Activated CD4-positive, alpha-beta T cell treated with anti-CD3 and anti-CD28 coated beads for 36 hours (primary cell): ENCODE results near the gene PCBP4. TPM values are rescaled to one million over a fixed set of nuclear protein-coding genes. Genes with fewer than 3 reads are reported as not detected.

Experiments
- ATAC-seq: fragments of 200-7000 bp; cut with Tn5 transposase; one replicate; pipeline ENCODE4 v1.10.0; 2021; ENCODE audit warnings: mild to moderate bottlenecking, moderate library complexity
- CTCF ChIA-PET: fragments of 350-600 bp; sonication (Branson Sonifier 250); formaldehyde crosslinking; loops from one replicate; lab custom pipeline; 2021; ENCODE audit warnings: antibody characterized with exemption; lab: Charles Lee
- POLR2A ChIA-PET: fragments of 350-600 bp; sonication (Branson Sonifier 250); formaldehyde crosslinking; loops from one replicate; lab custom pipeline; 2021; ENCODE audit warnings: antibody characterized with exemption, inconsistent platforms; lab: Charles Lee
- DNase-seq: peaks from one replicate; pipeline ENCODE4 v3.0.0-alpha.2; 2020
- H3K27ac Mint-ChIP-seq: one replicate; pipeline ENCODE4 v1.8.0; 2021; ENCODE audit warnings: mixed read lengths
- H3K27me3 Mint-ChIP-seq: one replicate; pipeline ENCODE4 v1.8.0; 2021; ENCODE audit warnings: mixed read lengths
- H3K36me3 Mint-ChIP-seq: one replicate; pipeline ENCODE4 v1.8.0; 2021; ENCODE audit warnings: low read depth, mixed read lengths
- H3K4me1 Mint-ChIP-seq: one replicate; pipeline ENCODE4 v1.8.0; 2021; ENCODE audit warnings: mixed read lengths
- H3K4me3 Mint-ChIP-seq: one replicate; pipeline ENCODE4 v1.8.0; 2021; ENCODE audit warnings: mild to moderate bottlenecking, moderate library complexity, mixed read lengths
- H3K9me3 Mint-ChIP-seq: one replicate; pipeline ENCODE4 v1.8.0; 2021; ENCODE audit warnings: low read depth, mixed read lengths
- intact Hi-C, 2 experiments: fragments of 100-400 bp; cut with DNase I in 1 of 2; cut with micrococcal nuclease in 1 of 2; formaldehyde crosslinking; loops; one replicate each; pipeline versions ENCODE4 v1.14.2 to v1.15.1; 2022 to 2024; cut with DNase I, micrococcal nuclease
- total RNA-seq, 2 experiments: library from RNA; stranded (reverse); gene quantifications; one replicate each; pipeline ENCODE4 v1.2.3, GENCODE V29; 2021

PCBP4 gene
- total RNA-seq, 2 experiments from 2014 or later: 12.5 to 13.6 TPM

- Mint-ChIP-seq H3K27ac (no peak within 1 kb of the TSS), H3K9me3 (no peaks in the 10 kb centered on the region), H3K27me3 (peaks cover 22% of the 10 kb centered on the region), H3K4me3 (no peak within 1 kb of the TSS), H3K4me1 (peaks cover 4% of the 10 kb centered on the region), H3K36me3 (peaks cover 1% of the 10 kb centered on the region)
- intact Hi-C loops: no loop called here
- ATAC-seq (no peak), DNase-seq (no peak)
- ChIA-PET CTCF (interaction anchor here (1.0 to 1.5 kb wide), 3 partner anchors 10 to 19 kb away, joined by 4 to 5 read pairs (median 5); partner anchors contain the start of genes ABHD14B and PARP3), POLR2A (no interaction called here)
These were observed 11.9 kb downstream of the PCBP4 start, which contains the start of gene GPR62 for GRCh38 chr3:51955175-51955892. GPR62 (plus strand) TSS chr3:51955381; CDS start chr3:51955653, 272 bp downstream.

GRCh38 chr3:51954713-51955112 is 12.5 kb downstream of the PCBP4 start:
- no peak for DNase-seq
- peaks cover 4% of the 10 kb centered on the region for H3K4me1 Mint-ChIP-seq
- H3K27me3 Mint-ChIP-seq: peaks cover 22% of the 10 kb centered on the region
- no peak overlapping the region for H3K4me3 Mint-ChIP-seq
- CTCF ChIA-PET: interaction anchor here (0.5 to 1.5 kb wide), 5 partner anchors 9 to 198 kb away, joined by 3 to 5 read pairs (median 4); partner anchors contain the start of genes ABHD14B and PARP3
- intact Hi-C loops: no loop called here
- no peak for ATAC-seq
- peaks cover 1% of the 10 kb centered on the region for H3K36me3 Mint-ChIP-seq
- H3K27ac Mint-ChIP-seq: no peak overlapping the region
- H3K9me3 Mint-ChIP-seq: no peaks in the 10 kb centered on the region
- POLR2A ChIA-PET: interaction anchor here (0.6 kb wide), 1 partner anchor 121 kb away, joined by 3 read pairs; no protein-coding TSS in a partner anchor

- H3K27ac Mint-ChIP-seq: no peak overlapping the region
- ATAC-seq: no peak
- no peak overlapping the region for H3K4me3 Mint-ChIP-seq
- ChIA-PET CTCF (interaction anchor here (1.0 to 1.5 kb wide), 4 partner anchors 9 to 20 kb away, joined by 3 to 5 read pairs (median 4); partner anchors contain the start of genes ABHD14B and PARP3), POLR2A (interaction anchor here (0.6 kb wide), 1 partner anchor 122 kb away, joined by 3 read pairs; no protein-coding TSS in a partner anchor)
- no peaks in the 10 kb centered on the region for H3K9me3 Mint-ChIP-seq
- DNase-seq: no peak
- intact Hi-C loops: no loop called here
- H3K36me3 Mint-ChIP-seq: peaks cover 1% of the 10 kb centered on the region
- peaks cover 4% of the 10 kb centered on the region for H3K4me1 Mint-ChIP-seq
- H3K27me3 Mint-ChIP-seq: peaks cover 22% of the 10 kb centered on the region
These were observed 13.1 kb downstream of the PCBP4 start for GRCh38 chr3:51954105-51954504.

GRCh38 chr3:51953445-51953844 is 13.8 kb downstream of the PCBP4 start:
- H3K4me1 Mint-ChIP-seq: peaks cover 4% of the 10 kb centered on the region
- H3K9me3 Mint-ChIP-seq: no peaks in the 10 kb centered on the region
- intact Hi-C loops: no loop called here
- ATAC-seq: no peak
- POLR2A ChIA-PET: interaction anchor here (0.6 kb wide), 1 partner anchor 79 kb away, joined by 4 read pairs; no protein-coding TSS in a partner anchor
- peaks cover 22% of the 10 kb centered on the region for H3K27me3 Mint-ChIP-seq
- DNase-seq: no peak
- CTCF ChIA-PET: interaction anchor here (1.0 to 1.6 kb wide), 2 partner anchors 11 to 19 kb away, joined by 3 to 7 read pairs; no protein-coding TSS in a partner anchor
- H3K27ac Mint-ChIP-seq: no peak overlapping the region
- peaks cover 1% of the 10 kb centered on the region for H3K36me3 Mint-ChIP-seq
- no peak overlapping the region for H3K4me3 Mint-ChIP-seq

GRCh38 chr3:51950899-51951298 is 16.4 kb downstream of the PCBP4 start:
- Mint-ChIP-seq H3K27ac (no peak overlapping the region), H3K27me3 (peaks cover 20% of the 10 kb centered on the region), H3K36me3 (no peaks in the 10 kb centered on the region), H3K4me1 (no peaks in the 10 kb centered on the region), H3K9me3 (no peaks in the 10 kb centered on the region), H3K4me3 (no peak overlapping the region)
- POLR2A ChIA-PET: no interaction called here
- DNase-seq: no peak
- CTCF ChIA-PET: interaction anchor here (1.2 kb wide), 1 partner anchor 24 kb away, joined by 3 read pairs; the partner anchor contains the start of gene ABHD14A
- intact Hi-C loops: no loop called here
- no peak for ATAC-seq

- intact Hi-C loops: loop anchor here in 1 of 2 experiments (10.0 kb wide), 1 partner anchor 1334 kb away; the partner anchor contains the start of genes CISH and MAPKAPK3
- Mint-ChIP-seq H3K27ac (no peak overlapping the region), H3K36me3 (no peaks in the 10 kb centered on the region), H3K9me3 (no peaks in the 10 kb centered on the region), H3K4me1 (no peaks in the 10 kb centered on the region), H3K27me3 (peaks cover 9% of the 10 kb centered on the region), H3K4me3 (no peak overlapping the region)
- ChIA-PET CTCF (no interaction called here), POLR2A (no interaction called here)
- ATAC-seq: no peak
- DNase-seq: no peak
These were observed 18.1 kb downstream of the PCBP4 start for GRCh38 chr3:51949121-51949520.

GRCh38 chr3:51948016-51948580 is 19.2 kb downstream of the PCBP4 start:
- no peaks in the 10 kb centered on the region for H3K9me3 Mint-ChIP-seq
- no peak for ATAC-seq
- no peak overlapping the region for H3K4me3 Mint-ChIP-seq
- no peak overlapping the region for H3K27ac Mint-ChIP-seq
- peaks cover under 1% of the 10 kb centered on the region for H3K4me1 Mint-ChIP-seq
- DNase-seq: no peak
- POLR2A ChIA-PET: no interaction called here
- intact Hi-C loops: loop anchor here in 1 of 2 experiments (10.0 kb wide), 1 partner anchor 1333 kb away; the partner anchor contains the start of genes CISH and MAPKAPK3
- H3K27me3 Mint-ChIP-seq: peaks cover 2% of the 10 kb centered on the region
- H3K36me3 Mint-ChIP-seq: no peaks in the 10 kb centered on the region
- CTCF ChIA-PET: interaction anchor here (0.7 kb wide), 1 partner anchor 48 kb away, joined by 3 read pairs; the partner anchor contains the start of gene RPL29

GRCh38 chr3:51947215-51947900 is 19.9 kb downstream of the PCBP4 start:
- no peaks in the 10 kb centered on the region for H3K9me3 Mint-ChIP-seq
- H3K27me3 Mint-ChIP-seq: peaks cover 2% of the 10 kb centered on the region
- ATAC-seq (no peak), DNase-seq (no peak)
- intact Hi-C loops: loop anchor here in 1 of 2 experiments (10.0 kb wide), 1 partner anchor 1333 kb away; the partner anchor contains the start of genes CISH and MAPKAPK3
- H3K36me3 Mint-ChIP-seq: no peaks in the 10 kb centered on the region
- H3K27ac Mint-ChIP-seq: no peak overlapping the region
- ChIA-PET CTCF (no interaction called here), POLR2A (no interaction called here)
- peaks cover 6% of the 10 kb centered on the region for H3K4me1 Mint-ChIP-seq
- H3K4me3 Mint-ChIP-seq: no peak overlapping the region

GRCh38 chr3:51946796-51947195 is 20.5 kb downstream of the PCBP4 start:
- ChIA-PET CTCF (no interaction called here), POLR2A (no interaction called here)
- H3K9me3 Mint-ChIP-seq: no peaks in the 10 kb centered on the region
- DNase-seq: no peak
- no peaks in the 10 kb centered on the region for H3K36me3 Mint-ChIP-seq
- H3K27ac Mint-ChIP-seq: no peak overlapping the region
- H3K4me3 Mint-ChIP-seq: no peak overlapping the region
- no peak for ATAC-seq
- H3K4me1 Mint-ChIP-seq: peaks cover 6% of the 10 kb centered on the region
- intact Hi-C loops: loop anchor here in 1 of 2 experiments (10.0 kb wide), 1 partner anchor 1332 kb away; the partner anchor contains the start of genes CISH and MAPKAPK3
- H3K27me3 Mint-ChIP-seq: no peaks in the 10 kb centered on the region

GRCh38 chr3:51945926-51946705 is 21.1 kb downstream of the PCBP4 start:
- no peak for DNase-seq
- intact Hi-C loops: loop anchor here in 1 of 2 experiments (10.0 kb wide), 1 partner anchor 1331 kb away; the partner anchor contains the start of genes CISH and MAPKAPK3
- H3K27me3 Mint-ChIP-seq: no peaks in the 10 kb centered on the region
- H3K4me1 Mint-ChIP-seq: peaks cover 6% of the 10 kb centered on the region
- no peaks in the 10 kb centered on the region for H3K36me3 Mint-ChIP-seq
- no peaks in the 10 kb centered on the region for H3K9me3 Mint-ChIP-seq
- CTCF ChIA-PET: interaction anchor here (0.8 to 1.6 kb wide), 3 partner anchors 9 to 426 kb away, joined by 3 to 7 read pairs (median 4); partner anchors contain the start of genes ABHD14B and GPR62
- no peak overlapping the region for H3K27ac Mint-ChIP-seq
- POLR2A ChIA-PET: no interaction called here
- H3K4me3 Mint-ChIP-seq: no peak overlapping the region
- no peak for ATAC-seq
